GM18526 (cell line): ENCODE measurements around the gene KLK12.

Source experiments
- POLR2A ChIP-seq: IDR thresholded peaks from 3 replicates; pipeline ENCODE4 v1.6.1; 2011; ENCODE audit not compliant: insufficient read length; ENCODE audit errors: extremely low read depth

KLK12 gene, protein sequence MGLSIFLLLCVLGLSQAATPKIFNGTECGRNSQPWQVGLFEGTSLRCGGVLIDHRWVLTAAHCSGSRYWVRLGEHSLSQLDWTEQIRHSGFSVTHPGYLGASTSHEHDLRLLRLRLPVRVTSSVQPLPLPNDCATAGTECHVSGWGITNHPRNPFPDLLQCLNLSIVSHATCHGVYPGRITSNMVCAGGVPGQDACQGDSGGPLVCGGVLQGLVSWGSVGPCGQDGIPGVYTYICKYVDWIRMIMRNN

DNA sequence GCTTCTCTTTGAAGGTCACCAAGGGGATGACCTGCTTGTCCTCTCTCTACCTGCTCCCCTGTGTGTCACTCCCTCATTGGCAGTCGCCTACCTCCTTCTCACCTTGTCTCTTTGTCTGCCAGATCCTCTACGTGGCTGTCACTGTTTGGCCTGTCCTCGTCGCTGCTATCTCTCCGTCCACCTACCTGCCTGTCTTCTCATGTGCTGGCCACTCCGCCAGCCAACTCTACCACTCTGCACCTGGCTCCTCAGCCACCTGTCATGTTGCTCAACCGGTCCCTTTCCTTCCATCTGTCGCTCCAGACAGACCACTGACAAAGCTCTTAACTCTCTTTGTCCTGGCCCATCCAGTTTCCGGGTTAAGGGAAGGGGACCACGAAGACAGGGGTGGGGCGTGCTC lies at the start of gene KLK12:
TSS of gene KLK12 (minus strand) at position 299 of the 400 bp plus-strand sequence. CDS start 381 bp downstream, outside the sequence.
- TF ChIP-seq POLR2A: no peak

DNA sequence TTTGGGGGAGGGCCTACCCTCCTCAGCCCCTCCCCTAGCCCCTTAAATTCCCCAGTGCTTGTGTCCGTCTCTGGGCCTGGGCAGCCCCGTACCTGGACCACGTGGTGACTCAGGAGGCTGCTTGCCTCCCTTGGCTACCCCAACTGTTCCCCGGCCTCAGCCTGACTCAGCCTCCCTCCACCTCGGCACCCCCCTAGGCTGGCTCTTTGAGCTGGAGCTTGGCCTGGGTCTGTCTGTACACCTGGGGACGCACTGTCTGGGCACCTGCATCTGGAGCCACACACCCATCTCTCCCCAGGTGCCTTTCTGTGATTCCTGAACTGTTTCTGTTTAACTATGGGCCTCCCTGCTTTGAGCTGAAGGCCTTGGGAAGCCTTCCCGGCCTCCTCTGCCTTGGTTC lies 49.7 kb upstream of the KLK12 start:
- no peak for TF ChIP-seq POLR2A

GRCh38 chr19:51083783-51084182 lies 49.0 kb upstream of the KLK12 start:
- TF ChIP-seq POLR2A: no peak

- no peak for TF ChIP-seq POLR2A
Observed at GRCh38 chr19:51083181-51083580, 48.4 kb upstream of the KLK12 start.

DNA sequence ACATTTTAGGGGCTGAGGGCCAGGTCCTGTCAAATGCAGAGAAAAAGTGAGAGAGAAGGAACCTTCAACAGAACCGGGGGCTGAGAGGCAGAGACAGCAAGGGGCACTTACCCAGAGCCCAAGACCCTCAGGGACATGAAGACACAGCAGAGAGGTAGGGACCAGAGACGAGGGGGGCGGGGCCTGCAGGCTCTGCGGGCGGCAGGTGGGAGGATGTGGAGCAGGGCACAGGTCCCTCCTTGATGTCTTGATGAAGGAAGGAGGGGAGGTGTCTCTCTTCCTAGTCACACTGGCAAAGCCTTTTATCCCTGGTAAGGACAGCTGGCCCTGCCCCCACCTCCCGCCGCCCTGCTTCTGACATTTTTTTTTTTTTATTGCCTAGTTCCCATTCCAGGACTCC lies 47.8 kb upstream of the KLK12 start, which contains the start of gene KLK14:
TSS of gene KLK14 (minus strand) at position 277 of the 400 bp plus-strand sequence. CDS start at position 4, 273 bp downstream.
- no peak for TF ChIP-seq POLR2A

DNA sequence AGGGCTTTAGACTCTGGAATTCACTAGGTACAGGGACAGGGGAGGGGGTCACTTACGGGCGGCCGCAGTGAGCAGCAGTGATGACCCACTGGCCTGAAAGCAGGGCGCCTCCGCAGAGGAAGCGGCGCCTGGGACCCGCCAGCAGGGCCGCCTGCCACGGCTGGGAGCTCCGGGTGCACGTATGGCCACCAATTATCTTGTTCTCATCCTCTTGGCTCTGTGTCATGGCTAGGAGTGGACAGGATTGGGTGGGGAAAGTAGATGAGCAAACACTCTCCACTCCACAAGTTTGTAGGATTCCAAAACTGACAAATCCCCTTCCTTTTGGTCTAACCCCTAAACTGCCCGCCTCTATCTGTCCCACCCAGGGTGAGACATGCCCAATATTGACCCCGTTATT lies 46.7 kb upstream of the KLK12 start:
- no peak for TF ChIP-seq POLR2A

DNA sequence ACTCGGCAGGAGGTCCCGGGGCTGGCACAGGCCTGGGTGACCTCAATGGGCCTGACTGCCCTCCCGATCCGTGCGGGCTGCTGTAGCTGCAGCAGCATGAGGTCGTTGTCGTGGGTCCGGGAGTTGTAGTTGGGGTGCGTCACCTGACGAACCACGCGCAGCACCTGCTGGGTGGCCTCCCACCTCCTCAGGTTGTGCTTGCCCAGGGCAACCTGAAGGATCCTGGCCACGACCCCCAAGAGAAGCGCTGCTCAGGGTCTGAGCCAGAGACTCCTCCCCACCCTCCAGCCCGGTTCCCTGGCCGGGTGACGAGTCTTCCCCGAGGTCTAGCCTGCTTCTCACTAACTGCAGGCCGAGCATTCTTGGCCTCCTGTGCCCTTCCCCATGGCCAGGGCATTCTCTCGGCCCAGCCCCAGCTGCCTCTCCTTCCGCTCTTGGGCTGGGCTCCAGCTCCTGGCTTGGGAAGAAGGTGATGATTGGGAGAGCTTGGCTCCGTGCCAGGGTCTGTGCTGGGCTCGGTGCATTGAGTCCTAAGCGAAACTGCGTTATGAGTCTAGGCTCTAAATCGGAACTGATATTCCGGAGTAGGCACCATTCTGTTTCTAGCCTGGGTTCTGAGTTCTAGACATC lies 44.8 kb upstream of the KLK12 start:
- no peak for TF ChIP-seq POLR2A

- TF ChIP-seq POLR2A: no peak
Observed at GRCh38 chr19:51078731-51079130, 43.9 kb upstream of the KLK12 start.

GRCh38 chr19:51078104-51078503 lies 43.3 kb upstream of the KLK12 start:
- TF ChIP-seq POLR2A: no peak

DNA sequence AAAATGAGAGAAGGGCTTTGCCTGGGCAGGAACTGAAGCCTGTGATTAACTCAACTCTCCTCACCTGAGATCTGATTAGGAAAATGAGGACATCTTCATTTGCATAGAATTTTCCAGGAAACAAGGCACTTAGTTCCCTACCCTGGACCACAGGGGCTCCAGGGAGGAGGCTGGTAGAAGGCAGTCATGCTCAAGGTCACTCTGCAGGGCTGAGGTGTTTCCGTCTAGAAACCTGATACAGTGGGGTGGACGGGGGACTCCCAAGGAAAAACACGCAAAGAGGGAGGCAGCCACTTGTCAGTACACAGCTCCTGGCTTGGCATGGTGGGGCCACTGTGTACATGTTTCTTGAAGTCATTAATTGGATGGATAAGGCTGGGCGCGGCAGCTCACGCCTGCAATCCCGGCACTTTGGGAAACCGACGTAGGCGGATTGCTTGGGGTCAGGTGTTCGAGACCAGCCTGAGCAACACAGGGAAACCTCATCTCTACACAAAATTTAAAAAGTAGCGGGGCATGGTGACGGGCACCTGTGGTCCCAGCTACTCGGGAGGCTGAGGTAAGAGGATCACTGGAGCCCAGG lies 41.9 kb upstream of the KLK12 start:
- TF ChIP-seq POLR2A: no peak

- no peak for TF ChIP-seq POLR2A
Observed at GRCh38 chr19:51075998-51076397, 41.2 kb upstream of the KLK12 start.

DNA sequence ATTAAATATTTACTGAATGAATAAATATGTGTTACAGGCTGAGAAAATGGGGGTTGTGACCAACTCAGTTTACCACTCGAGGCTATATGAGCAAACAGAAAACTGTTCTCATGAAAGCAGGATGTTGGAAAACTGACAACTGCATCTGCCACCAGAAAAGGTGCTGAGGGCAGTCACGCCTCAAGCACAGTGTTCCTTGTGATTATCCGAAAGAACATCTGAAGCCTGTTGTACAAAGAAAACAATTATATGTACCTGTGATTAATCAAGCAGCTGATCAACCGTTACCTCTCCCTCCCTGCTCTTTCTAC lies 36.2 kb upstream of the KLK12 start:
- no peak for TF ChIP-seq POLR2A

GRCh38 chr19:51070334-51071094 lies 35.7 kb upstream of the KLK12 start:
- no peak for TF ChIP-seq POLR2A

GRCh38 chr19:51066393-51067186 lies 31.8 kb upstream of the KLK12 start:
- TF ChIP-seq POLR2A: no peak
